IMR-90 (cell line): ENCODE data around the gene SETD3.

Source experiments
- BHLHE40 ChIP-seq: fragments of 150-350 bp; IDR thresholded peaks from 2 replicates; pipeline ENCODE4 v1.6.1; 2016; ENCODE audit warnings: mild to moderate bottlenecking, low read depth, low read length
- CEBPB ChIP-seq: IDR thresholded peaks from 2 replicates; pipeline ENCODE4 v1.6.1; 2012; ENCODE audit warnings: low read depth, low read length, improper control_type of control experiment
- CHD1 ChIP-seq: IDR thresholded peaks from 2 replicates; pipeline ENCODE4 v1.6.1; 2012; ENCODE audit warnings: low read depth, low read length, improper control_type of control experiment
- FOS ChIP-seq: fragments of 150-350 bp; IDR thresholded peaks from 2 replicates; pipeline ENCODE4 v1.6.1; 2016; ENCODE audit warnings: low read depth, low read length
- MAFK ChIP-seq: IDR thresholded peaks from 2 replicates; pipeline ENCODE4 v1.6.1; 2012; ENCODE audit warnings: low read depth, low read length, improper control_type of control experiment
- MAZ ChIP-seq: IDR thresholded peaks from 2 replicates; pipeline ENCODE4 v1.6.1; 2012; ENCODE audit warnings: low read depth, mild to moderate bottlenecking, low read length, improper control_type of control experiment, moderate library complexity, borderline replicate concordance
- MXI1 ChIP-seq: IDR thresholded peaks from 2 replicates; pipeline ENCODE4 v1.6.1; 2012; ENCODE audit warnings: low read depth, mild to moderate bottlenecking, low read length, moderate library complexity, borderline replicate concordance
- POLR2A ChIP-seq: IDR thresholded peaks from 2 replicates; pipeline ENCODE4 v1.6.1; 2012; ENCODE audit warnings: mild to moderate bottlenecking, low read depth, low read length
- RAD21 ChIP-seq: IDR thresholded peaks from 2 replicates; pipeline ENCODE4 v1.6.1; 2012; ENCODE audit warnings: low read length, improper control_type of control experiment
- RCOR1 ChIP-seq: IDR thresholded peaks from 2 replicates; pipeline ENCODE4 v1.6.1; 2012; ENCODE audit warnings: mild to moderate bottlenecking, low read length, improper control_type of control experiment; ENCODE audit not compliant: insufficient replicate concordance
- RFX5 ChIP-seq: IDR thresholded peaks from 2 replicates; pipeline ENCODE4 v1.8.0; 2012; ENCODE audit warnings: low read depth, mild to moderate bottlenecking, low read length, moderate library complexity
- SMC3 ChIP-seq: fragments of 150-350 bp; IDR thresholded peaks from 2 replicates; pipeline ENCODE4 v1.6.1; 2016; ENCODE audit warnings: low read depth, mild to moderate bottlenecking, antibody characterized with exemption, low read length, moderate library complexity
- TF ChIP-seq, protein P1 (sequence below): conservative IDR thresholded peaks from 2 replicates; pipeline ENCODE4 v1.5.1; 2012; ENCODE audit warnings: mild to moderate bottlenecking, low read depth, low read length, improper control_type of control experiment
- TF ChIP-seq, protein P2 (sequence below): fragments of 150-350 bp; IDR thresholded peaks from 2 replicates; pipeline ENCODE4 v1.6.1; 2017; ENCODE audit warnings: mild to moderate bottlenecking, antibody characterized with exemption, low read length, low read depth

DNA sequence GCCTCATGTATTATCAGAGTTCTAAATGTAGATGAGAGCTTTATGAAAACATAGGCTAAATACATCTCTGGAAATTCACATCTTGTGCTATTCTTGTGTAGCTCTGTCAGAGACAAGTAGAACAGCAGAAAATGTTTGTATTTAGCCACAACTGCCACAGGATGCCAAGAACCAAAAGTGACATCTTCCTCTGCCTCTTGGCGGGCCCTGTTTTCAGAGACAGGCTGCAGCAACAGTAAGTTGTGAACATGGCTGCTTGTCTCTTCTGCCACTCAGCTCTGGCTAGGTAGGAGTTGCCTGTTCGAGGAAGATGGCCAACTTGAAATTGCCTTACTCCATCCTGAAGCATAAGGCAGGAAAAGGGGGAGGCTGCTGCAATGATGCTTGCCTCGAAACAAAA, 30.4 kb downstream of the SETD3 start:
- TF ChIP-seq, protein P1, sequence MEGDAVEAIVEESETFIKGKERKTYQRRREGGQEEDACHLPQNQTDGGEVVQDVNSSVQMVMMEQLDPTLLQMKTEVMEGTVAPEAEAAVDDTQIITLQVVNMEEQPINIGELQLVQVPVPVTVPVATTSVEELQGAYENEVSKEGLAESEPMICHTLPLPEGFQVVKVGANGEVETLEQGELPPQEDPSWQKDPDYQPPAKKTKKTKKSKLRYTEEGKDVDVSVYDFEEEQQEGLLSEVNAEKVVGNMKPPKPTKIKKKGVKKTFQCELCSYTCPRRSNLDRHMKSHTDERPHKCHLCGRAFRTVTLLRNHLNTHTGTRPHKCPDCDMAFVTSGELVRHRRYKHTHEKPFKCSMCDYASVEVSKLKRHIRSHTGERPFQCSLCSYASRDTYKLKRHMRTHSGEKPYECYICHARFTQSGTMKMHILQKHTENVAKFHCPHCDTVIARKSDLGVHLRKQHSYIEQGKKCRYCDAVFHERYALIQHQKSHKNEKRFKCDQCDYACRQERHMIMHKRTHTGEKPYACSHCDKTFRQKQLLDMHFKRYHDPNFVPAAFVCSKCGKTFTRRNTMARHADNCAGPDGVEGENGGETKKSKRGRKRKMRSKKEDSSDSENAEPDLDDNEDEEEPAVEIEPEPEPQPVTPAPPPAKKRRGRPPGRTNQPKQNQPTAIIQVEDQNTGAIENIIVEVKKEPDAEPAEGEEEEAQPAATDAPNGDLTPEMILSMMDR = no peak
- no peak for TF ChIP-seq MAFK
- TF ChIP-seq, protein P2, sequence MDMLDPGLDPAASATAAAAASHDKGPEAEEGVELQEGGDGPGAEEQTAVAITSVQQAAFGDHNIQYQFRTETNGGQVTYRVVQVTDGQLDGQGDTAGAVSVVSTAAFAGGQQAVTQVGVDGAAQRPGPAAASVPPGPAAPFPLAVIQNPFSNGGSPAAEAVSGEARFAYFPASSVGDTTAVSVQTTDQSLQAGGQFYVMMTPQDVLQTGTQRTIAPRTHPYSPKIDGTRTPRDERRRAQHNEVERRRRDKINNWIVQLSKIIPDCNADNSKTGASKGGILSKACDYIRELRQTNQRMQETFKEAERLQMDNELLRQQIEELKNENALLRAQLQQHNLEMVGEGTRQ = no peak
- no peak for TF ChIP-seq RFX5
- no peak for TF ChIP-seq RCOR1
- no peak for TF ChIP-seq MAZ
- TF ChIP-seq CEBPB = no peak
- TF ChIP-seq RAD21 = no peak
- no peak for TF ChIP-seq POLR2A
- TF ChIP-seq FOS = no peak
- TF ChIP-seq MXI1 = no peak
- no peak for TF ChIP-seq SMC3
- no peak for TF ChIP-seq BHLHE40
- no peak for TF ChIP-seq CHD1
